NCI-H1694 (cell line): ENCODE data around the gene E2F6.
A peak's percentile ranks its signal among the peaks of the same experiment; 100 is the strongest.
"Not testable (repeated sequence)": the region's sequence is repeated elsewhere in the genome, so short reads cannot be mapped to it uniquely, and the experiment has no call there.

ENCODE experiments used
- DNase-seq: peaks from one replicate; lab custom pipeline; 2025; lab: John Stamatoyannopoulos, UW

The E2F6 gene

GRCh38 chr2:11412449-11412810 lies 53.5 kb downstream of the E2F6 start:
- DNase-seq = no peak

GRCh38 chr2:11411768-11412448 lies 54.1 kb downstream of the E2F6 start:
- DNase-seq = peak; percentile 66

- DNase-seq = no peak
Measured at GRCh38 chr2:11411244-11411643, 54.7 kb downstream of the E2F6 start.

- no peak for DNase-seq
Measured at GRCh38 chr2:11410101-11410500, 55.9 kb downstream of the E2F6 start.

- no peak for DNase-seq
Measured at GRCh38 chr2:11409572-11409959, 56.4 kb downstream of the E2F6 start.

GRCh38 chr2:11408959-11409571 lies 56.9 kb downstream of the E2F6 start:
- DNase-seq = no peak

- no peak for DNase-seq
Measured at GRCh38 chr2:11407413-11407812, 58.5 kb downstream of the E2F6 start.

- DNase-seq = no peak
Measured at GRCh38 chr2:11406958-11407381, 59.0 kb downstream of the E2F6 start.

- no peak for DNase-seq
Measured at GRCh38 chr2:11406267-11406957, 59.5 kb downstream of the E2F6 start.

- DNase-seq = no peak
Measured at GRCh38 chr2:11405599-11406266, 60.2 kb downstream of the E2F6 start.

- DNase-seq = not testable (repeated sequence)
Measured at GRCh38 chr2:11405074-11405406, 60.9 kb downstream of the E2F6 start.

- no peak for DNase-seq
Measured at GRCh38 chr2:11404376-11405073, 61.4 kb downstream of the E2F6 start.

GRCh38 chr2:11402436-11402835 lies 63.5 kb downstream of the E2F6 start:
- DNase-seq = no peak

- no peak for DNase-seq
Measured at GRCh38 chr2:11399438-11399762, 66.6 kb downstream of the E2F6 start.

- DNase-seq = peak; percentile 89
Measured at GRCh38 chr2:11398750-11399437, 67.1 kb downstream of the E2F6 start.

- DNase-seq = no peak
Measured at GRCh38 chr2:11397513-11397912, 68.4 kb downstream of the E2F6 start.

- DNase-seq = peak; percentile 73
Measured at GRCh38 chr2:11396467-11397445, 69.2 kb downstream of the E2F6 start.

GRCh38 chr2:11396021-11396420 lies 69.9 kb downstream of the E2F6 start:
- peak; percentile 93 for DNase-seq

- DNase-seq = peak; percentile 24
Measured at GRCh38 chr2:11395389-11395788, 70.6 kb downstream of the E2F6 start.
